COLO829 (cell line): Measurements from ENCODE around the gene MTFP1.
A peak's percentile ranks its signal among the peaks of the same experiment; 100 is the strongest.
"Not testable (repeated sequence)": the region's sequence is repeated elsewhere in the genome, so short reads cannot be mapped to it uniquely, and the experiment has no call there.

Source experiments
- DNase-seq: peaks from one replicate; pipeline ENCODE4 v3.0.0; 2012; ENCODE audit warnings: low spot score

Gene MTFP1

DNA sequence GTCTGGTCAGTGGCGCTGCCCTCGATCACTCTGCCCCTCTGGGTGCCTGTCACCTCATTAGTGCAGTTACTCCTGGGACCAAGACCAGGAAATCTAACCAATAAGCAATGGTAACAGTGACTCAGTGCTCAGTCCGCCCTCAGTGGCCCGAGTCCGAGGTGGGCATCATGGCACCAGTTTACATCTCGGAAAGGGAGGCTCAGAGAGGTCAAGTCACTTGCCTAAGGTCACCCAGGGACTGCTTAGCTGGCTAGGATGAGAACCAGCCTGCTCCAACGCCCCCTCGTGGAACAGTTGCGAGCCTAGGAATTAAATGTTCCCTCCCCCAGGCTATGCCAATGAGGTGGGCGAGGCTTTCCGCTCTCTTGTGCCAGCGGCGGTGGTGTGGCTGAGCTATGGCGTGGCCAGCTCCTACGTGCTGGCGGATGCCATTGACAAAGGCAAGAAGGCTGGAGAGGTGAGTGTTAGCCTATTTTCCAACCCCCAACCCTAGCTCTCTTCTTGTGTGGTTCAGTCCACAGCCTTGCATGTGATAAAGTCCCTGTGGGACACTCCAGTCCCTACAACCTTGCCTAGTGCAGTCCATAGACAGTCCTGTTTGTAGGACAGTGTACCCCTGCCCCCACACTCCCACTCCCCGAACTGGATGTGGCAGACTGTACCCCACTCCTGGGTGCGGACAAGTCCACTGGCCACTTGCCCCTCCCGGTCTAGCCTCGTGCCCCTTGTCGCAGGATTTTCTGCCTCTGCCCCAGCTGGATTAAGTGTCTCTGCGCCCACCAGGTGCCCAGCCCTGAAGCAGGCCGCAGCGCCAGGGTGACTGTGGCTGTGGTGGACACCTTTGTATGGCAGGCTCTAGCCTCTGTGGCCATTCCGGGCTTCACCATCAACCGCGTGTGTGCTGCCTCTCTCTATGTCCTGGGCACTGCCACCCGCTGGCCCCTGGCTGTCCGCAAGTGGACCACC lies 1.1 kb downstream of the MTFP1 start:
- peak; percentile 97 for DNase-seq

DNA sequence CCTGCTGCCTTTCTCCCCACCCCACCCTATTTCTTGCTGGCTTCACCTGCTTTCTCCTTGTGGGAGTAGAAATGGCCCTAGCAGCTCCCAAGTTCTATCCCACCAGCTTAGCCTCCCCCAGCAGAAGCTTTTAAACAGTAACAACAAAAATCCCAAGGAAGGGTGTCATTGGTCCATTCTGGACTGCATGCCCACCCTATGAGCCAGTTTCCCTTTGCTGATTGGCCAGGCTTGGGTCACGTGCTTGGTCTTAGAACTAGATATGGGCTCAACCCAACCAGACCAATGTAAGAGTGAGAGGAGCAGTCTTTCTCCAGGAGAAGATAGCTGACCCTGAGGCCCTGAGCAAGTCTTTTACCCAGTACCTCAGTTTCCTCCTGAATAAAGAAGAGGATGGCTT lies 2.3 kb downstream of the MTFP1 start:
- DNase-seq, result no peak

DNA sequence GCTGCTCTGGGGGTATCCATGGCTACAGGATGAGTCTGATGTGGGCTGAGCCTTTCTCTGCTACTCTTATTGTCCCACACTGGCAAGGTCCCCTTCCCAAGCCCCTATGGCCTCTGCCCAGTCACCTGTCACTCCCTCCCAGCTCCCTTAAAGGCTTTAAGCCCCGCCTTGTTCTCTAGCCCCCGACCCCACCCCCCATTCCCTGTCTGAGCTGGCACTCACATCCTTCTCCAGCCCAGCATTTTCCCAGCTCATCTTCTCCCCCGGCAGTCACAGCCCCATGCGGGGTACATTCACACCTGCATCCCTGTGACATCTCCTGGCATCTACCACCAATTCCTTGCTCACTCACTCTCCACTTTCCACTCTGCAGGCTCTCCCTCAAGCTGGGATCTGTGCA lies 4.3 kb downstream of the MTFP1 start:
- no peak for DNase-seq

DNA sequence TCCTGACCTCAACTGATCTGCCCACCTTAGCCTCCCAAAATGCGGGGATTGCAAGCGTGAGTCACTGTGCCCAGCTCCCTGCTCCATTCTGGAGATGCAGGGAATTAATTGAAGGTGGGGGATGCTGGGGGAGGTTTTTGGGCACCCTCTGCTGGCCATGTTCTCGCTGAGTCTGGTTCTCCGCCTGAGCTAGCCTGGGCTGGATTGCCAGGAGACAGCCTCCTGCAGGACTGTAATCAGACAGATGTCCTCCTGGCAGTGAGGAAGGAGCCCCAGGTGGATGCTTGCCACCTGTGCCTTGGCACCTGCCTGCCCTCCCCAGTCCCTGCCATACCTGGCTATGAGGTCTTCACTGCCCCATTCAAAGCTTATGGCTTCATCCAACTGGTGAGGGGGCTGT lies 5.4 kb downstream of the MTFP1 start:
- no peak for DNase-seq

DNA sequence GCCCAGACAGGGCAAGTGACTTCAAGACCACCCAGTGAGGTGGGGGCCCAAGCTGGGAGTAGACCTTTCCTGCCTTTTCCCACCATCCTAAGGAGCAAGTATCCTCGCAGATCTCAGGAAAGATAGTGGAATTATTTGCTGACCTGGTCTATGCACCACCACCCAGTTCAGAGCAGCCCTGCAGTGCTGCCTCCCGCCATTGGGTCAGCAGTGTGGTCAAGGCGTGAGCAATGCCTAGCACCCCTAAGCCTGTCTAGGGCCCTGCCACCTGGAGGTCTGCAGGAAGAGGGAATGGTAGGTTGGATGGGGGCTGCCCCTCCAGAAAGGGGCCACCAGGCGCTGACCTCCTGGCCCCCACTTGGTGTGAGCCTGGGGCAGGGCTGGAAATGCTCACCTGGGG lies 6.5 kb downstream of the MTFP1 start:
- DNase-seq, result no peak

DNA sequence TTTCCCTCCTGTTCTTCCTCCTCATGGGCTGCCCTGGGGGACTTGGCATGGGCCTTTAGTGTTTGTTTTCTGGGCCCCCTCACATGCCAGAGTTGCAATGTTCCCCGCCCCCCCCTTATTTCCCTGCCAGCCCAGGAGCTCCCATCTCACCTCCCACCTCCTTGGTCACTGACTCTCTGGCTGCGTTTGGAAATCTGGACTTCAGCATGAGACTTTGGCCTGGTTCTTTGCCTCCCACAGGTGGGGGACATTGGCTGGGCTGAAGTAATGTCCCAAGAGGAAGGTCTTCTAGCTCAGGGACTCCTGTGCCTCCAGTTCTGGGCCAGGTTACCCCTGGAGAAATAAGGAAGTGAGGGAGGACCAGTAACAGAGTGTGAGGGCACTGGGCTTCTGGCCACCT lies 7.0 kb downstream of the MTFP1 start:
- no peak for DNase-seq

DNA sequence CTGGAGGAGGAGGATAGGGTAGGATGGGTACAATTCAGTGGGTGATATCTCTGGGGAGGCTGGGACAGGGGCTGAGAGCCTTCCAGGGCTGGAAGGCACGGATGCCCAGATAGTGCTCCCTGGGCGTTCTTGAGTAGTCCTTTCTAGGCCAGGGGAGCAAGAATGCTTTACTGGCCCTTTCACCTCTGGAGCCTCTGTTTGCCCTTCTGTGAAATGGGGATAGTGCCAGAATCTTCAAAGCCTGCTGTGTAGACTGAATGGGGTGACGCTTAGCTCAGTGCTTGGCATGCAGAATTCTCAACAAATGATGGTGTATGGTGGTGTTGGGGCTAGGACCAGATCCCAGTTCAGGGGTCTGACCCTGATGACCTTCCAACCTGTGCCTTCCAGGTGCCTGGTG lies 7.7 kb downstream of the MTFP1 start:
- DNase-seq, result no peak

DNA sequence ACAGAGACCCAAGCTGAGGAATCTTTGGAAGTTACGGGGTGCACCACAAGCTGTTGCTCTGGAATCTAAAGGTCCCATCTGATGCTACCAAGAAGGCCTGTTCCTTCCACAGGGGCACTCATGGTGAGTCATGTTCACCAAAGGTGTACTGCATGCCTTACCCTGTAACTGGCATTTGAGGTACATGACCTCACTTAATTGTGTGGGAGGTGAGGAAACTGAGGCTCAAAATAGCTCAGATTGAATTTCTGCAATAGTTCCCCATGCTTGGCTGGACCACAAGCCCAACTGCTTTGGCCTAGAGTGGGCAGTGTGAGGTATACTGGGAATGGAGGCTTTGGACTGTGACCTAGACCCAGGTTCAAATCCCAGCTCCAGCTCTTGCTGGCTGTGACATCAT lies 8.2 kb downstream of the MTFP1 start:
- DNase-seq, result no peak

DNA sequence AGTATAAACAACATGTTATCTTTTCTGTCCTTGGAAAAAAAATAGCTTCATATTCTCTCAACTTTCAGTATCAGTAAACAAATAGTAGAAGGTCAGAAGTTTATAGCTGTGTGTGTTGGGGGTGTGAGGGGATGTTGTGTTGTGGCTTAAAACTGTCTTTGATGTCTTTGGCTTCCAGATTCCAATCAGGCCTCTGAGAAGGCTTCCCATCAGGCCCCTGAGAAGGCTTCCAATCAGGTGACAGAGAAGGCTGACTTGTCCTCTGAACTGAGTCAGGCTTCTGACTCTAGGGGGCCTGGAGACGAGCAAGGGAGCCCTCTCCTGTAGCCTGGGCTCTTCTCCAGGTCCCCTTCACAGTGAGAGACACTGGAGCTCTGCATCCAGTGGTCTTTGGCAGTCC lies 9.3 kb downstream of the MTFP1 start:
- DNase-seq, result no peak

DNA sequence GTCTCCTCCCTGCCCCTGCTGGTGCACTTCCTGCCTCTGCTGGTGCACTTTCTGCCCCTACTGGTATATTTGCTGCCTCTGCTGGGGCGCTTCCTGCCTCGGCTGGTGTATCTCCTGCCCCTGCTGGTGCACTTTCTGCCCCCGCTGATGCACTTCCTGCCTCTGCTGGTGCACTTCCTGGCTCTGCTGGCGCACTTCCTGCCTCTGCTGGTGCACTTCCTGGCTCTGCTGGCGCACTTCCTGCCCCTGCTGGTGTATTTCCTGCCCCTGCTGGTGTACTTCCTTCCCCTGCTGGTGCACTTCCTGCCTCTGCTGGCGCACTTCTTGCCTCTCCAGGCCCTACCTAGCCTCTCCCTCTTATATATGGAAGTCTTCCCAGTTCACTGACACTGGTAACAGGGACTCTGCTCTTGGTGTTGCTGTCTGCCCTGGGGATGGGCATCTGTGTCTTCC lies 10.1 kb downstream of the MTFP1 start:
- no peak for DNase-seq

DNA sequence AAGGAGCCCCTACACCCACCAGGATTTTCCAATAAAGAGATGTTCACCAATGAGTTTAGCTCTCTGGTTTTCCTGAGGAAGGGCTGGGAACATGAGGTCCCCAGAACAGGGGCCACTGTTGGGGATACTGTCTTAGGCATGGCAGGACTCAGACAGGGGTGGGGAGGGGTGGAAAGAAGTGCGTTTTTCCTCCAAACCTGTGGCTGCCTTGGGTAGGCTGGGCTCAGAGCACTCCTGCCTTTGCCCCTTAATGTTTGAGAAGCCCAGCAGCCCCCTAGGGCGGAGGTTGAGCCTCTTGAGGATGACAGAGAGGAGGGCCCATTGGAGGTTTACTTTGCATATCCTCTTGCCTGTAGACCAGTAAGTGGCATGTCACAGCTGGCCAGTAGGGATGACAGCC lies 10.6 kb downstream of the MTFP1 start:
- no peak for DNase-seq

DNA sequence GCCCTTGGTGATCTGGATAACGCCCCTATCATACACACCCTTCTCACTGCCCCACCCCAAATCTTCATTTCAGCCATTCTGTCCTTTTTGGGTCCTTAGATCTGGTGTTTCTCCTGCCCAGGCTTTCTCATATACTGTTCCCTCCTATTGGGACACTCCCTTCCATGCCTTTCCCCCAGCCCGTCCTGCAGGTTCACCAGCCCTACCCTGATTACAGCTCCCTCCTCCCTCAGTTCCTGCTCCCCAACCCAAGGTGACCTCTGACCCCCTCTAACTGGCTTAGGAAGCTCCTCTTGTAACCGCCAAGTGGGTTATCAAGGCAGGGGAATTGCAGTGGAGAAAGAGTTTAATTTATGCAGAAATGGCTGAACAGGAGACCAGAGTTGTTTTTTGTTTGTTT lies 13.0 kb downstream of the MTFP1 start:
- no peak for DNase-seq

DNA sequence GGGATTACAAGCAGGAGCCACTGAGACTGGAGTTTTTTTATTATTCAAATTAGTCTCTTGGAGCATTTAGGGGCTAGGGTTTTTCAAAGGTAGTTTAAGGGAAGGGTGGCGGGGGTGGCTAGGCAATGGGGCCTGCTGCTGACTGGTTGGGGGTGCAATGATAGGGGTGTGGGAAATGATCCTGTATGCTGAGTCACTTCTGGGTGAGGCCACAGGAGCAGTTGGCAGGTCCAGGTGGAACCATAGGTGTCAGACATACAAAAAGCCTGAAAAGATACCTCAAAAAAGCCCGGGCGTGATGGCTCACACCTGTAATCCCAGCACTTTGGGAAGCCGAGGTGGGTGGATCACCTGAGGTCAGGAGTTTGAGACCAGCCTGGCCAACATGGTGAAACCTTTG lies 13.7 kb downstream of the MTFP1 start:
- DNase-seq, result no peak

DNA sequence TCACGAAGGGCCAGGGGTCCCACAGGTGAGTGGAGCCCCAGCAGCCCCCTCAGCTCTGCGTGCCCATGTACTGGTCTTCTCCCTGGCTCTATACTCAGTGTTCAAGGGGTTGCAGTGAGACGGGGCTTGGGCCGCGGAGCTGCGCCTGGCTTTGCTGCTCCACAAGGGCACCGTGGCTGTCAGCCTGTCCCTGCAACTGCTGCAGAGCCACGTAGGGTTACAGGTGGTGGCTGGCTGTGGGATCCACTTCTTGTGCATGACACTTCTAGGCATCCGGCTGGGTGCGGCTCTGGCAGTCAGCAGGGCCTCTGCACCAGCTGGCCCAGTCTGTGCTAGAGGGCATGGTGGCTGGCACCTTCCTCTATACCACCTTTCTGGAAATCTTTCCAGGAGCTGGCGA lies 14.3 kb downstream of the MTFP1 start:
- no peak for DNase-seq

DNA sequence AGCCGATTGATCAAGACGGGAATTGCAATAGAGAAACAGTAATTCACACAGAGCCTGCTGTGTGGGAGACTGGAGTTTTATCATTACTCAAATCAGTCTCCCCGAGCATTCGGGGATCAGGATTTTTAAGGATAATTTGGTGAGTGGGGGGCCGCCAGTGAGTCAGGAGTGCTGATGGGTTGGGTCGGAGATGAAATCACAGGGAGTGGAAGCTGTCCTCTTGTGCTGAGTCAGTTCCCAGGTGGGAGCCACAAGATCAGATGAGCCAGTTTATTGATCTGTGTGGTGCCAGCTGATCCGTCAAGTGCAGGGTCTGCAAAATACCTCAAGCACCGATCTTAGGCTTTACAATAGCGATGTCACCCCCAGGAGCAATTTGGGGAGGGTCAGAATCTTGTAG lies 15.5 kb downstream of the MTFP1 start:
- DNase-seq, result no peak

DNA sequence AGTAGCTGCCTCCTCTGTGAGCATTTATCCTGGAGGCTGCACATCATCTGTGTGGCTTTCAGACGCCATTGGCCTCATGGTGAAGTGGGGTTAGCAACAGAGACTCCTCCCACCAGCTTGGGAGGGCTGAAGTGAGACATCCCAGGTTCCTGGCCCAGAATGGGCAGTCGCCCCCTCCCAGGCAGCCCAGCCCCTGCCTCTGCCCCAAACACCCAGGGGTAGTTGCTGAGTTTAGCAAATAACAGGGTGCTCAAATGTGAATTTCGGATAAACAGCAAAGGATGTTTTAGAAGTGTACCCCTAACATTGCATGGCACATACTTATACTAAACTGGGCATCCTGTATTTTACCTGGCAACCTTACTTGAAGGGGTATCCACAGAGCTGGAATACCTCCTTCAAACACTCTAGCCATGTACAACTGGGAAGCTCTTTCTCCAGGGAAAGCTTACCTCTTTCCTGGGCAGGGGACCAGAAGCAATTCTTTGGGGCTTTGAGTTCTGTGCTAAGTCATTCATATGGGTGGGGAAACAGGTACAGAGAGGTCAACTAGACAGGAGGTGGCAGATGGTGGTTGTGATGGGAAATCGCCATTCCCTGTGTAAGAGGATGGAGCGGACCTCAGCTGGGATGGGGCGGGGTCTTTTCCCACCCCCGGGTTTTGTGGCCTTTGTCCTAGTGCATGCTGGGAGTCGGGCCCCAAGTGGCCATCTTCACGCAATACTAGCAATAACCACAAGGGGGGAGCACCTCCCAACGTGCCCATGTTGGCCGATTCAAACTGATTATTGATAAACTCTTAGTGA lies 19.3 kb downstream of the MTFP1 start:
- peak; percentile 90 for DNase-seq

DNA sequence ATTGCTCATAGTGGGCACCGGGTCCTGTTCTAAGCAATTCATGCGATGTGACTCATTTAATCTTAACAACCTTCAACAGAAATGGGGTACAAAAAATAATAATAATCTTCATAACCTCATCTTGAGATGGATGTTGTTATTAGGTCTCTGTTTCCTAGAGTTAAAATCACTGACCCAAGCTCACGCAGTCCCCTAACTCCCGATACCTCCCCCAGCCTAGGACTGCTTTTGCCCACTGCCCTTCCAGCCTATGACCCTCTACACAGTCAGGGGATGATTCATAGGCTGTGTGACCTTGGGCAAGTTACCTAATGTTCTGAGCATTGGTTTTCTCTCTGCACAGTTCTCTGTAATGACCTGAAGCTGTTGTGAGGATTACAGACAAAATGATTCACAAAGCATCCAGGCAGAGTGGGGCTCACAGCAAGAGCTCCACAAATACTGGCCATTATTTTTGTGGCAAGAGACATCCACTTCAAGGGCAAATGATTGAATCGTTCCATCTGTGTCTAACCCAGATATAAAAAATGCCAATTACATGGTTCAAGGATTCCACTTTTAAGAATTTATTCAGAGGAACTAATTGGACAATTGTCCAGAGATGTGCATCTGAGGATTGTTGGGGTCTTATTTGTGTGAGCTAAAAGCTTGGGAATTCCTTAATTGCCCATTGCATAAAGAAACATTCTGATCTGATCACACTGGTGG lies 20.0 kb downstream of the MTFP1 start:
- DNase-seq, result no peak

DNA sequence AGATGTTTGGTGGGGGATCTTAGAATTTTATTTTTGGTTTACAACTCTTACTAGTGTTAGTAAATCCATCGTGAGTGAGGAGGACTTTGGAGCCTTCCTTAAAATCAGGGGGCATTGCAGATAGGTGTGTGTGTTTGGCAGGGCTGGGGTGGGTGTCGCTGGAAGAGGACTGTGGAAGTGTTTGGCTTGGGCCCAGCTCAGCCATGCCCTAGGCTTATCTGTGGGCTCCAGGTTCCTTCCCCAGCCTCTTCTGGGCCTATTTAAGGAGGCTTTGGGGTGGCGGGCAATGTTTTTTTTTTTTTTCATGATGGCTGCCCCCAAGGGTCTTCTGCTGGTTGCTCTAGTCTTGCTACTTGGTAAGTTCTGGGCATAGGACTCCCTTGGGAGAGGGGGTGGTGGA lies 22.1 kb downstream of the MTFP1 start:
- DNase-seq, result no peak

DNA sequence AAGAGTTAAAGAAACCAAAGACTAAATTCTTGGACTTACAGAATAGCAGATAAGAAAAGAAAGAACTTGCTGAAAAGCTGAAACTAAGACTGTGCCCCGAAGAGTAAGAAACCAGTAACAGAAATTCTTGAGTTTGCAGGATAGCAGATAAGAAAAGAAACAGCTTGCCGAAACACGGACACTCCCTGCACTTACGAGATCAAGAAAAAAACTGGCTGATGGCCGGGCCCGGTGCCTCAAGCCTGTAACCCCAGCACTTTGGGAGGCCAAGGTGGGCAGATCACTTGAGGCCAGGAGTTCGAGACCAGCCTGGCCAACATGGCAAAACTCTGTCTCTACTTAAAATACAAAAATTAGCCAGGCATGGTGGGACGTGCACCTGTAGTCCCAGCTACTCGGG lies 25.9 kb downstream of the MTFP1 start:
- DNase-seq, result not testable (repeated sequence)

DNA sequence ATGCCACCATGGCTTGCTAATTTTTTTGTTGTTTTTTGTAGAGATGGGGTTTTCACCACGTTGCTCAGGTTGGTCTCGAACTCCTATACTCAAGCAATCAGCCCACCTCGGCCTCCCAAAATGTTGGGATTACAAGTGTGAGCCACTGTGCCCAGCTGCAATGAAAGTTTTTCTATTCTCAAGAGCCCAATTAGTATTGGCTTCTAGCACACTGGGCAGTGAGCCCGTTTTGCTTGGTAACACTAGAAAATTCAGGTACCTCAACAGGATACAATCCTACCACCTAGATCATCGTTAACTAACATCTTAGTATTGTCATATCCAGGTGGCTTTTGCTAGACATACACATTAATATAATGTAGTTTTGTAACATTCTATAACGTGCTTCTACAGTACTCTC lies 27.3 kb downstream of the MTFP1 start:
- DNase-seq, result no peak

DNA sequence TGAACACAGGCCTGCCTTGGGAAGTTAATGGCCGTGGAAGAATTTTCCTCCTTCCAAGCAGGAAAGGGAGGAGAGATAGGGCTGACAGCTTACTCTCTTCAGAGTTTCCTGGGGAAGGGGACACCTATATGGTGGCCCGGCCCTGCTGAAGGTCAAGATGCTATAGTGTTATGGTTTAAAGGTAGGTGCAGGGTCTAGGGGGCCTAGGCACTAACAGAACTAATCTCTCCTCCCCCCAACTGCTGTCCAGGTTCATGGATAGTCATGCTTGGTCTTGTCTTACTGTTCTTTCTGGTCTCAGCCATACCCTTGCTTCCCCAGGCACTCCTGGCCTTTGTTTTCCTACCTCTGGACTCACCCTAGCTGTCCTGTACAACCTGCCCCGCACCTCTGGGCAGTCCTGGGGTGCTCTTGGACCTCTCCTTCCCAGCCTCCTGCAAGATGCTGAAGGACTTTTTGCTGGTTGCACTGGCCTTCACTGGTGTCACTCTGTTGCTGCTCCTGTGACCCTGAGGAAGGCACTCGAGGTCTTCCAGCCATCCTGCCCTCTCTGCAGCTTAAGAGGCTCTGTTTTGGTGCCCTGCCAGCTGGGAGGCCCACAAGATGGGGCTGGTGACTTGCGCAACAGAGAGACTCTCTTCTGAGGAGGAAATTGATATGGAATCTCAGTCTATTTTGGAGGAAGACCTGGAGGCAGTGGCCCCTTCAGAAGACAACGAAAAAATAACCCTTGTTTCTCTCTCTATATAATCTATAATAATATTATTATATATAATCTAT lies 28.4 kb downstream of the MTFP1 start:
- no peak for DNase-seq
